ENCODE measurements around the gene RFX1. TPM values are rescaled to one million over a fixed set of nuclear protein-coding genes. Genes with fewer than 3 reads are reported as not detected.

The RFX1 gene
- total RNA-seq, 2 experiments from 2014 or later = 9.9 to 11.4 TPM

- Mint-ChIP-seq H3K4me1 (no peaks in the 10 kb centered on the region), H3K27me3 (no peaks in the 10 kb centered on the region), H3K27ac (no peak overlapping the region), H3K9me3 (no peaks in the 10 kb centered on the region), H3K4me3 (no peak overlapping the region), H3K36me3 (peaks cover 9% of the 10 kb centered on the region)
- no peak for DNase-seq
Measured at GRCh38 chr19:13914777-13915176, 91.3 kb downstream of the RFX1 start.

GRCh38 chr19:13913352-13913751 is 92.8 kb downstream of the RFX1 start:
- H3K4me1 Mint-ChIP-seq = no peaks in the 10 kb centered on the region
- H3K36me3 Mint-ChIP-seq = peaks cover 10% of the 10 kb centered on the region
- no peak overlapping the region for H3K27ac Mint-ChIP-seq
- no peaks in the 10 kb centered on the region for H3K9me3 Mint-ChIP-seq
- no peaks in the 10 kb centered on the region for H3K27me3 Mint-ChIP-seq
- DNase-seq = no peak
- H3K4me3 Mint-ChIP-seq = no peak overlapping the region

Other genes starting within 250 kb of the RFX1 start
- gene MRI1, start 241.8 kb downstream of the RFX1 start, total RNA-seq = 10 to 100 TPM; 35.8 to 38.2 TPM
- 100 to 1,000 TPM; 137 to 141 TPM for gene C19orf53, start 231.9 kb downstream of the RFX1 start, total RNA-seq
- 1 to 10 TPM; 4.3 to 4.4 TPM for gene ZSWIM4, start 210.9 kb downstream of the RFX1 start, total RNA-seq
- gene NANOS3, start 129.2 kb downstream of the RFX1 start, total RNA-seq = under 1 TPM; 0.70 to 0.80 TPM
- 1 to 10 TPM; 6.9 to 7.3 TPM for gene BRME1, start 100.2 kb downstream of the RFX1 start, total RNA-seq
- gene CC2D1A, start 100.1 kb downstream of the RFX1 start, total RNA-seq = 10 to 100 TPM; 24.4 to 25.0 TPM
- gene PODNL1, start 67.9 kb downstream of the RFX1 start, total RNA-seq = not detected
- 10 to 100 TPM; 54.3 to 54.6 TPM for gene DCAF15, start 53.8 kb downstream of the RFX1 start, total RNA-seq
- not detected for gene RLN3, start 21.8 kb upstream of the RFX1 start, total RNA-seq
- gene IL27RA, start 25.4 kb upstream of the RFX1 start, total RNA-seq = 10 to 100 TPM; 48.2 to 48.5 TPM
- gene PALM3, start 55.8 kb upstream of the RFX1 start, total RNA-seq = not detected
- gene MISP3, start 66.5 kb upstream of the RFX1 start, total RNA-seq = under 1 TPM; 0.20 to 0.31 TPM
- not detected for gene C19orf67, start 79.5 kb upstream of the RFX1 start, total RNA-seq
- gene SAMD1, start 84.4 kb upstream of the RFX1 start, total RNA-seq = 10 to 100 TPM; 66.7 to 68.0 TPM
- 10 to 100 TPM; 54.3 to 56.0 TPM for gene PRKACA, start 111.4 kb upstream of the RFX1 start, total RNA-seq
- 10 to 100 TPM; 77.5 to 78.5 TPM for gene ASF1B, start 130.3 kb upstream of the RFX1 start, total RNA-seq
- gene ADGRL1, start 199.8 kb upstream of the RFX1 start, total RNA-seq = 1 to 10 TPM; 8.5 to 9.5 TPM